Fibroblast of lung (primary cell): ENCODE data around the gene PELO. TPM values are rescaled to one million over a fixed set of nuclear protein-coding genes. Genes with fewer than 3 reads are reported as not detected.
"Not testable (repeated sequence)": the region's sequence is repeated elsewhere in the genome, so short reads cannot be mapped to it uniquely, and the experiment has no call there.

ENCODE experiments used
- DNase-seq, 2 donors: peaks; one replicate each; pipeline versions ENCODE4 v3.0.0 to v3.0.0-alpha.2; 2010; ENCODE audit warnings: low read depth in 2 of 2
- H2AFZ ChIP-seq: 2 replicates; pipeline ENCODE4 v1.5.1; 2012; ENCODE audit warnings: low read length, control low read depth, inconsistent platforms
- H3K27ac ChIP-seq: 2 replicates; pipeline ENCODE4 v1.5.1; 2011; ENCODE audit warnings: low read length, control low read depth; ENCODE audit not compliant: insufficient read depth
- H3K27me3 ChIP-seq: 2 replicates; pipeline ENCODE4 v1.5.1; 2011; ENCODE audit warnings: mild to moderate bottlenecking, low read length; ENCODE audit not compliant: control insufficient read depth, insufficient read depth
- H3K36me3 ChIP-seq: 2 replicates; pipeline ENCODE4 v1.5.1; 2011; ENCODE audit warnings: low read length; ENCODE audit not compliant: control insufficient read depth, insufficient read depth
- H3K4me1 ChIP-seq: 2 replicates; pipeline ENCODE4 v1.5.1; 2011; ENCODE audit warnings: low read length; ENCODE audit not compliant: control insufficient read depth, insufficient read depth; ENCODE audit errors: extremely low read depth
- H3K4me2 ChIP-seq: 2 replicates; pipeline ENCODE4 v1.5.1; 2011; ENCODE audit warnings: low read length, control low read depth; ENCODE audit not compliant: insufficient read depth; ENCODE audit errors: extremely low read depth
- H3K4me3 ChIP-seq, 4 experiments: fragments of 200-600 bp in 1 of 4; sonication (generic) in 1 of 4; replicated peaks in 1 of 4; 2 replicates each; pipeline ENCODE4 v1.5.1; 2011 to 2016; ENCODE audit warnings: low read length in 4 of 4, low read depth in 3 of 4, mild to moderate bottlenecking in 3 of 4, control low read depth in 2 of 4, inconsistent platforms in 1 of 4, mixed read lengths in 1 of 4; ENCODE audit not compliant: insufficient read depth in 1 of 4; ENCODE audit errors: control extremely low read depth in 1 of 4
- H3K79me2 ChIP-seq: 2 replicates; pipeline ENCODE4 v1.5.1; 2012; ENCODE audit warnings: mild to moderate bottlenecking, low read length, inconsistent platforms; ENCODE audit not compliant: control insufficient read depth, insufficient read depth
- H3K9ac ChIP-seq: 2 replicates; pipeline ENCODE4 v1.5.1; 2011; ENCODE audit warnings: mild to moderate bottlenecking, low read length, control low read depth; ENCODE audit not compliant: insufficient read depth
- H3K9me3 ChIP-seq: 2 replicates; pipeline ENCODE4 v1.5.1; 2012; ENCODE audit warnings: low read depth, low read length; ENCODE audit not compliant: control insufficient read depth, insufficient read depth
- H4K20me1 ChIP-seq: 2 replicates; pipeline ENCODE4 v1.5.1; 2011; ENCODE audit warnings: low read length; ENCODE audit not compliant: control insufficient read depth, insufficient read depth; ENCODE audit errors: extremely low read depth
- EZH2 ChIP-seq: IDR thresholded peaks from 2 replicates; pipeline ENCODE4 v1.5.1; 2012; ENCODE audit warnings: low read length, control low read depth, mild to moderate bottlenecking; ENCODE audit errors: missing control alignments
- polyA plus RNA-seq, 2 donors: library from polyadenylated mRNA; depleted of rRNA in 1 of 2; stranded (reverse) in 1 of 2; unstranded in 1 of 2; fragments of >200 nt; gene quantifications; 2 replicates each; pipeline ENCODE4 v1.2.1, GENCODE V29; 2011 to 2012; ENCODE audit warnings: missing spikeins in 1 of 2
- total RNA-seq: library from RNA; depleted of rRNA; stranded (reverse); fragments of >200 nt; gene quantifications from 2 replicates; pipeline ENCODE4 v1.2.1, GENCODE V29; 2014
- TF ChIP-seq, protein P1 (sequence below), 2 donors: IDR thresholded peaks in 1 of 2; conservative IDR thresholded peaks in 1 of 2; 1 replicate in 1 of 2; 2 replicates in 1 of 2; pipeline ENCODE4 v1.5.1; 2011 to 2012; ENCODE audit warnings: low read length in 2 of 2, control low read depth in 1 of 2, inconsistent platforms in 1 of 2, low read depth in 1 of 2, mild to moderate bottlenecking in 1 of 2

Gene PELO
- total and polyA plus RNA-seq, 2 donors (not counting 1 experiment from before 2014, with no cell fraction given) = 30.5 to 45.2 TPM

DNA sequence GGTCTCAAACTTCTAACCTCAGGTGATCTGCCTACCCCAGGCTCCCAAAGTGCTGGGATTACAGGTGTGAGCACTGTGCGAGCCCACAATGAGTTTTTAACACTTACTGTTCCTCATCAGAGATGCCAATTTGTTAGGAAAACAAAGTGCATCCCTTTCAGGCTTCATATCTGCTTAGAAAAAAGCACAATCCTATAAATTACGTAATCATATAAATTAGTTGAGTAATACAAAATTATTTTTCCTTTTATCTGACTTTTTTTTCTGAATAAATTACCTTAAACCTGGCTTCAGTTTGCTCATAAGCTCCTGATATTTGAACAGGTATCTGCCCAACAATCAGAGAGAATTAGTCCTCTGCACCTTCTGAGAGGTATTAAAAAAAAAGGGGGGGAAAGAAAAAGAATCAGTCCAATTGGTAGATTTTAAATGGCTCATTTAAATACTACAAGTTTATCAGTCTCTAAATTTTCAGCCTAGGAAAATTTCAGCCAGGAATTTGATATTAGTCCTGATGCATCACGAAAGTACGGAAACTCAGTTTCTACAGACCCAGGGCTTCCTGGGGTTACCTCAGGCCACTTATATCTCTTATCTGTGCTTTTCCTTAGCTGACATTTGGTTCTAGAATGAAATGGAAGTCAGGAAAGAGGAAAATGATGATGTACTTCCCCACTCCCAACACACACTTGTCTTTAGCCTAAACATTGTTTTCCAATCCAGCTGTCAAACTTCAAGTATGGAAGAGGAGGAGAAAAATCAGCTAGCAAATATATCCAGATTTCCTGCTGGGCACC is 26.8 kb downstream of the PELO start:
- H3K27me3 ChIP-seq = no peaks in the 10 kb centered on the region
- no peak for DNase-seq
- no peak overlapping the region for H3K9ac ChIP-seq
- no peak overlapping the region for H3K4me2 ChIP-seq
- TF ChIP-seq, protein P1, sequence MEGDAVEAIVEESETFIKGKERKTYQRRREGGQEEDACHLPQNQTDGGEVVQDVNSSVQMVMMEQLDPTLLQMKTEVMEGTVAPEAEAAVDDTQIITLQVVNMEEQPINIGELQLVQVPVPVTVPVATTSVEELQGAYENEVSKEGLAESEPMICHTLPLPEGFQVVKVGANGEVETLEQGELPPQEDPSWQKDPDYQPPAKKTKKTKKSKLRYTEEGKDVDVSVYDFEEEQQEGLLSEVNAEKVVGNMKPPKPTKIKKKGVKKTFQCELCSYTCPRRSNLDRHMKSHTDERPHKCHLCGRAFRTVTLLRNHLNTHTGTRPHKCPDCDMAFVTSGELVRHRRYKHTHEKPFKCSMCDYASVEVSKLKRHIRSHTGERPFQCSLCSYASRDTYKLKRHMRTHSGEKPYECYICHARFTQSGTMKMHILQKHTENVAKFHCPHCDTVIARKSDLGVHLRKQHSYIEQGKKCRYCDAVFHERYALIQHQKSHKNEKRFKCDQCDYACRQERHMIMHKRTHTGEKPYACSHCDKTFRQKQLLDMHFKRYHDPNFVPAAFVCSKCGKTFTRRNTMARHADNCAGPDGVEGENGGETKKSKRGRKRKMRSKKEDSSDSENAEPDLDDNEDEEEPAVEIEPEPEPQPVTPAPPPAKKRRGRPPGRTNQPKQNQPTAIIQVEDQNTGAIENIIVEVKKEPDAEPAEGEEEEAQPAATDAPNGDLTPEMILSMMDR (conservative IDR thresholded peaks at IDR 0.05 in 1 of 2, IDR thresholded peaks at IDR 0.05 in 1 of 2; ENCODE audit: low read depth in 1 of 2, low read length in 2 of 2) = no peak
- TF ChIP-seq EZH2 = no peak
- no peak overlapping the region for H3K27ac ChIP-seq
- no peaks in the 10 kb centered on the region for H4K20me1 ChIP-seq
- no peak overlapping the region for H2AFZ ChIP-seq
- H3K9me3 ChIP-seq = no peaks in the 10 kb centered on the region
- H3K79me2 ChIP-seq = no peaks in the 10 kb centered on the region
- no peaks in the 10 kb centered on the region for H3K36me3 ChIP-seq
- no peak overlapping the region for H3K4me3 ChIP-seq
- H3K4me1 ChIP-seq = peaks cover 14% of the 10 kb centered on the region

DNA sequence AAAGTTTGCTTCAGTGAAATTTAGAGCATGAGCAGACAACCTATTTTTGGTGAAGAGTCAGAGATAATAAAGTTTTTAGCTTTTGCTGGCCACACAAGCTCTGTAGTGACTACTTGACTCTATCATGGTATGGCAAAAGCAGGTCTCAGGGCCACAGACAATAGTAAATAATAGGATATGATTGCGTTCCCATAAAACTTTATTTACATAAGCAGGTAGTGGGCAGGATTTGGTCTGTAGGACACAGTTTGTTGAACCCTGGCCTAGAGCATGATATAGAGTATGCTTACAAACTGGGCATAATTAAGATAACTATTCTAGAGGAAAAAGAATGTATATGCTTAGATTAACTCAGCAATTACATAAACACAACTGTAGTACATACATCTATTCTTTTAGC is 30.1 kb downstream of the PELO start:
- peaks cover 8% of the 10 kb centered on the region for H3K4me1 ChIP-seq
- H3K27ac ChIP-seq = no peak overlapping the region
- no peak overlapping the region for H3K4me2 ChIP-seq
- H3K27me3 ChIP-seq = no peaks in the 10 kb centered on the region
- no peaks in the 10 kb centered on the region for H3K36me3 ChIP-seq
- no peaks in the 10 kb centered on the region for H3K9me3 ChIP-seq
- TF ChIP-seq EZH2 = no peak
- TF ChIP-seq, protein P1 (conservative IDR thresholded peaks at IDR 0.05 in 1 of 2, IDR thresholded peaks at IDR 0.05 in 1 of 2; ENCODE audit: low read depth in 1 of 2, low read length in 2 of 2) = no peak
- no peak for DNase-seq
- H2AFZ ChIP-seq = no peak overlapping the region
- no peak overlapping the region for H3K4me3 ChIP-seq
- peaks cover 1% of the 10 kb centered on the region for H3K79me2 ChIP-seq
- no peak overlapping the region for H3K9ac ChIP-seq
- no peaks in the 10 kb centered on the region for H4K20me1 ChIP-seq

GRCh38 chr5:52818360-52818759 is 30.6 kb downstream of the PELO start:
- Histone ChIP-seq H3K79me2 (peaks cover 1% of the 10 kb centered on the region), H3K9ac (no peak overlapping the region)

DNA sequence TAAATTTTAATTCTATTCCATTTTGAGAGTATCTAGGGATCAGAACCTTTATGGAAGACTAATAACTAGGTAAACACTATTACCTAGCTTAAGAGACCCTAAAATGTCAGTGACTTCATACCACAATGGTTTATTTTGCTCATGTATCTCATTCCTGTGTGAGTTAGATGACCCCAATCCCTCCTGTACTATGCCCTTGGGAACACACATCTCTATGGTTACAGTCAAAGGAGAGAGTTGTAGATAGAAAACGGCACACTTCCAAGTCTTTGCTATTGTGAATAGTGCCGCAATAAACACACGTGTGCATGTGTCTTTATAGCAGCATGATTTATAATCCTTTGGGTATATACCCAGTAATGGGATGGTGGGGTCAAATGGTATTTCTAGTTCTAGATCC is 31.1 kb downstream of the PELO start:
- H4K20me1 ChIP-seq, H3K9me3 ChIP-seq, H3K79me2 ChIP-seq, H3K27ac ChIP-seq, H3K27me3 ChIP-seq, H2AFZ ChIP-seq, DNase-seq, H3K4me1 ChIP-seq, H3K9ac ChIP-seq, H3K4me2 ChIP-seq, H3K4me3 ChIP-seq, H3K36me3 ChIP-seq: not testable (repeated sequence)

More at GRCh38 chr5:52818360-52818759, 30.6 kb downstream of the PELO start:
- TF ChIP-seq EZH2 = no peak
- TF ChIP-seq, protein P1 (conservative IDR thresholded peaks at IDR 0.05 in 1 of 2, IDR thresholded peaks at IDR 0.05 in 1 of 2; ENCODE audit: low read depth in 1 of 2, low read length in 2 of 2) = no peak
- H3K4me2 ChIP-seq = no peak overlapping the region
- H3K4me1 ChIP-seq = peaks cover 10% of the 10 kb centered on the region
- no peak overlapping the region for H2AFZ ChIP-seq
- H3K27ac ChIP-seq = no peak overlapping the region
- H4K20me1 ChIP-seq = no peaks in the 10 kb centered on the region
- no peaks in the 10 kb centered on the region for H3K36me3 ChIP-seq
- no peak overlapping the region for H3K4me3 ChIP-seq
- H3K27me3 ChIP-seq = no peaks in the 10 kb centered on the region
- no peaks in the 10 kb centered on the region for H3K9me3 ChIP-seq
- no peak for DNase-seq
